ENCODE data around the gene SLC22A7.

DNA sequence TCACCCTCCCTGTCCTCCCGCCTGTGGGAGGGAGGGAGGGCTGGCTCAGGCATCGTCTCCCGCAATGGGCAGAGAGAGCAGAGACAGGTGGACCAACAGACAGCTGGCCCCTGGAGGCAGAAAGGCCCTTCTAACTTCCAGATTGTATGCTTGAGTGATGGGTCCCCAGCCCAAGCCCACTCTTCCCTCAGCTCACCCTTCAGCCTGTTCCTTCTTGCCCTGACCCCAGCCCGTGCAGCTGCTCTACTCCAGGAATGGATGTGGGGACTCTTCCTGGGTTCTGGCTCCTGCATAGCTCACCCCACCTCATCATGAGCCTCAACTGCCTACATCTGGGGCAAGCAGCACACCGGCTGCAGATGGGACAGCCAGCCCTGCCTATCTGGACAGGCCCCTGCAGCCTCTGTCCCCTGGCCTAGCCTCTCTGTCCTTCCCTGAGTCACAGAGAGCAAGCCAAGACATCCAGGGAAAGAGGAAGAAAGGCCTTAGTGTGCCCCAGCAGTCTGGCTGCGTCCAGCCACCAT, 11.5 kb upstream of the SLC22A7 start:
- TF ChIP-seq, protein P1, sequence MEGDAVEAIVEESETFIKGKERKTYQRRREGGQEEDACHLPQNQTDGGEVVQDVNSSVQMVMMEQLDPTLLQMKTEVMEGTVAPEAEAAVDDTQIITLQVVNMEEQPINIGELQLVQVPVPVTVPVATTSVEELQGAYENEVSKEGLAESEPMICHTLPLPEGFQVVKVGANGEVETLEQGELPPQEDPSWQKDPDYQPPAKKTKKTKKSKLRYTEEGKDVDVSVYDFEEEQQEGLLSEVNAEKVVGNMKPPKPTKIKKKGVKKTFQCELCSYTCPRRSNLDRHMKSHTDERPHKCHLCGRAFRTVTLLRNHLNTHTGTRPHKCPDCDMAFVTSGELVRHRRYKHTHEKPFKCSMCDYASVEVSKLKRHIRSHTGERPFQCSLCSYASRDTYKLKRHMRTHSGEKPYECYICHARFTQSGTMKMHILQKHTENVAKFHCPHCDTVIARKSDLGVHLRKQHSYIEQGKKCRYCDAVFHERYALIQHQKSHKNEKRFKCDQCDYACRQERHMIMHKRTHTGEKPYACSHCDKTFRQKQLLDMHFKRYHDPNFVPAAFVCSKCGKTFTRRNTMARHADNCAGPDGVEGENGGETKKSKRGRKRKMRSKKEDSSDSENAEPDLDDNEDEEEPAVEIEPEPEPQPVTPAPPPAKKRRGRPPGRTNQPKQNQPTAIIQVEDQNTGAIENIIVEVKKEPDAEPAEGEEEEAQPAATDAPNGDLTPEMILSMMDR (IDR thresholded peaks at IDR 0.05; ENCODE audit: low read length): no peak
- TF ChIP-seq EZH2 (optimal IDR thresholded peaks at IDR 0.05; ENCODE audit: low read depth, low read length) (no peak), EZH2phosphoT487 (IDR thresholded peaks at IDR 0.05; ENCODE audit: low read length) (no peak)
